Measurements from ENCODE around the gene TSPAN18.

- TF ChIP-seq EZH2 (IDR thresholded peaks at IDR 0.05; ENCODE audit: insufficient read depth, poor library complexity, severe bottlenecking) = no peak
- no peak for TF ChIP-seq EZH2phosphoT487 (IDR thresholded peaks at IDR 0.05; ENCODE audit: insufficient read depth, low read depth)
Measured at GRCh38 chr11:44695169-44695833, 31.5 kb upstream of the TSPAN18 start.

All from GM23248 (cell line).